Heart left ventricle (tissue), 13 donors: ENCODE data around the gene ACVR2B.

Experiments
- CTCF ChIP-seq, 12 donors: fragments of 200-600 bp; sonication (generic) in 4 of 12; IDR thresholded peaks; one replicate each; pipeline versions ENCODE4 v1.5.0 to v1.8.0; 2018 to 2022; ENCODE audit warnings: antibody characterized with exemption in 12 of 12, mild to moderate bottlenecking in 5 of 12
- POLR2A ChIP-seq, 2 donors: fragments of 450-650 bp; IDR thresholded peaks; one replicate each; pipeline ENCODE4 v1.6.1; 2017; ENCODE audit warnings: antibody characterized with exemption in 2 of 2, mild to moderate bottlenecking in 2 of 2, moderate library complexity in 2 of 2
- donor health status: ischemic (EF 13 %, LVEDD 7.1; RV severe dilation, severe dysfunction).
- donor health status: DM: no; HTN: yes; CAD: no.
- donor health status: DM: no; HTN: no; CAD: no.
- donor health status: ischemic (EF 25% LVEDD 6.9; RV normal size, moderate dysfunction).
- donor health status: ischemic (EF 25% LVEDD 5.7; RV mildly dilated, moderate dysfunction).
- donor health status: ischemic (EF 35%, LVEDD 5.7; RV mildly dilated, moderate dysfunction).
- donor health status: nonischemic (EF 11% LVEDD 7.7; RV severe dilation, severe dysfunction).
- donor health status: DM: yes; HTN: yes; CAD: no.
- donor health status: PGD.
- donor health status: ischemic (EF 29% LVEDD 5.4; RV normal size, mild dysfunction).
- donor health status: nonischemic (EF 23%, LVEDD 6.1; RV moderate dilation, normal function).

- TF ChIP-seq CTCF (IDR thresholded peaks at IDR 0.05) (no peak), POLR2A (IDR thresholded peaks at IDR 0.05) (no peak)
Measured at GRCh38 chr3:38446812-38447211, 6.9 kb upstream of the ACVR2B start.
